Endothelial cell (in vitro differentiated cells): ENCODE measurements around the gene TBC1D16. TPM values are rescaled to one million over a fixed set of nuclear protein-coding genes. Genes with fewer than 3 reads are reported as not detected.

Experiments
- DNase-seq: peaks from one replicate; pipeline ENCODE4 v3.0.0; 2021; ENCODE audit warnings: low spot score
- H3K27ac Mint-ChIP-seq: one replicate; pipeline ENCODE4 v1.8.0; 2021; ENCODE audit warnings: mixed read lengths, inconsistent platforms; ENCODE audit not compliant: unreplicated experiment
- H3K27me3 Mint-ChIP-seq: one replicate; pipeline ENCODE4 v1.8.0; 2021; ENCODE audit warnings: mild to moderate bottlenecking, moderate library complexity, mixed read lengths, inconsistent platforms; ENCODE audit not compliant: unreplicated experiment
- H3K36me3 Mint-ChIP-seq: one replicate; pipeline ENCODE4 v1.8.0; 2021; ENCODE audit warnings: mild to moderate bottlenecking, low read depth, mixed read lengths, inconsistent platforms; ENCODE audit not compliant: unreplicated experiment
- H3K4me1 Mint-ChIP-seq: one replicate; pipeline ENCODE4 v1.8.0; 2021; ENCODE audit warnings: mild to moderate bottlenecking, mixed read lengths, inconsistent platforms; ENCODE audit not compliant: unreplicated experiment
- H3K4me3 Mint-ChIP-seq: one replicate; pipeline ENCODE4 v1.8.0; 2021; ENCODE audit warnings: mild to moderate bottlenecking, mixed read lengths, inconsistent platforms; ENCODE audit not compliant: unreplicated experiment
- H3K9me3 Mint-ChIP-seq: one replicate; pipeline ENCODE4 v1.8.0; 2021; ENCODE audit warnings: mixed read lengths, inconsistent platforms; ENCODE audit not compliant: unreplicated experiment
- CTCF ChIP-seq: fragments of 200-600 bp; sonication (generic); IDR thresholded peaks from one replicate; pipeline ENCODE4 v1.5.0; 2021; ENCODE audit warnings: antibody characterized with exemption; ENCODE audit not compliant: unreplicated experiment
- total RNA-seq: library from RNA; stranded (reverse); fragmentation: NEBNext Ultra II Directional; extraction: Animal tissue kit (Norgen Biotek cat#: 25700); gene quantifications from one replicate; pipeline ENCODE4 v1.2.1, GENCODE V29; 2021; ENCODE audit not compliant: unreplicated experiment

The TBC1D16 gene
- total RNA-seq, 1 donor from 2014 or later, result 126 TPM

GRCh38 chr17:80034791-80035686, 633 bp downstream of the TBC1D16 start:
- Mint-ChIP-seq H3K9me3 (no peaks in the 10 kb centered on the region), H3K36me3 (peaks cover 15% of the 10 kb centered on the region), H3K27ac (peak overlapping the region; percentile 99), H3K4me1 (peaks cover 59% of the 10 kb centered on the region), H3K4me3 (peak overlapping the region; percentile 99), H3K27me3 (peaks cover 14% of the 10 kb centered on the region)
- no peak for TF ChIP-seq CTCF
- DNase-seq, result peak; percentile 39

- Mint-ChIP-seq H3K4me1 (peaks cover 61% of the 10 kb centered on the region), H3K9me3 (no peaks in the 10 kb centered on the region), H3K27ac (peak overlapping the region; percentile 61), H3K36me3 (peaks cover 17% of the 10 kb centered on the region), H3K4me3 (peak overlapping the region; percentile 99), H3K27me3 (peaks cover 17% of the 10 kb centered on the region)
- TF ChIP-seq CTCF, result no peak
- no peak for DNase-seq
Observed at GRCh38 chr17:80033840-80034239, 1.8 kb downstream of the TBC1D16 start.

DNA sequence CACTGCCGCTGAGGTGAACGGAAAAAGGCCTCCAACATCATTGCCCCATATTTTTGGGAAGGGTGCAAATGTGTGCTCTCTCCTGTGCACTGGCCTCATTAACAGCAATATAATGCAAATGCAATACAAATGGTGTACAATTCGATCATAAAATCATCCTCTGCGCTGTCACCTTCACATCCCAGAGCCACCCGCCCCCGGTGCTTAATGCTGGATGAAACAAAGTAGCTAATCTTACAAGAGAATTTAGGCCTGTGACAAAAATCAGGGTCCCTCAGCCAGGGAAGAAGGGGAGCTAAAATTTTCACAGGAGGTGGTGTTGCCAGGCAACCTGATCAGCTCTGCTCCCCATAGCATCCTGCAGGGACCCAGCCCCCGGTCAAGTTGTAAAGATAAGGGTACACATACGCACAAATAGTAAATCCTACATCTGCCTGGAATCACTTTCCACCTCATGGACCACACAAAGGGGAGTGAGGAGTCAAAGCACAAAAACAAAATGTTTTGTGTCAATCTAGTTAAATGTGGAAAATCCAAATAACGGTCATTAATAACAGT, 3.0 kb downstream of the TBC1D16 start:
- Mint-ChIP-seq H3K36me3 (peaks cover 17% of the 10 kb centered on the region), H3K4me1 (peaks cover 66% of the 10 kb centered on the region), H3K27ac (no peak overlapping the region), H3K9me3 (no peaks in the 10 kb centered on the region), H3K4me3 (no peak overlapping the region), H3K27me3 (peaks cover 17% of the 10 kb centered on the region)
- no peak for DNase-seq
- TF ChIP-seq CTCF, result no peak

- Mint-ChIP-seq H3K4me3 (peak overlapping the region; percentile 14), H3K4me1 (peaks cover 62% of the 10 kb centered on the region), H3K27me3 (peaks cover 13% of the 10 kb centered on the region), H3K9me3 (no peaks in the 10 kb centered on the region), H3K27ac (peak overlapping the region; percentile 65), H3K36me3 (peaks cover 17% of the 10 kb centered on the region)
- TF ChIP-seq CTCF, result no peak
- no peak for DNase-seq
Observed at GRCh38 chr17:80031691-80032430, 3.8 kb downstream of the TBC1D16 start.
